ENCODE results near the gene SNRPA1.

The SNRPA1 gene

GRCh38 chr15:101273534-101273933, 21.5 kb downstream of the SNRPA1 start:
- DNase-seq (ENCODE audit: low read depth): no peak
- H3K4me3 ChIP-seq (ENCODE audit: low read depth, low read length): no peak overlapping the region
- TF ChIP-seq MAX (IDR thresholded peaks at IDR 0.05; ENCODE audit: low read depth, low read length): no peak
- no peak for TF ChIP-seq POLR2A (IDR thresholded peaks at IDR 0.05; ENCODE audit: extremely low read depth, insufficient read length)
- TF ChIP-seq MYC (IDR thresholded peaks at IDR 0.05; ENCODE audit: low read depth, low read length): no peak
- TF ChIP-seq CTCF (IDR thresholded peaks at IDR 0.05; ENCODE audit: low read depth, low read length): no peak

GRCh38 chr15:101272584-101272983, 22.5 kb downstream of the SNRPA1 start:
- no peak for DNase-seq (ENCODE audit: low read depth)
- no peak for TF ChIP-seq CTCF (IDR thresholded peaks at IDR 0.05; ENCODE audit: low read depth, low read length)
- TF ChIP-seq MAX (IDR thresholded peaks at IDR 0.05; ENCODE audit: low read depth, low read length): no peak
- no peak for TF ChIP-seq POLR2A (IDR thresholded peaks at IDR 0.05; ENCODE audit: extremely low read depth, insufficient read length)
- TF ChIP-seq MYC (IDR thresholded peaks at IDR 0.05; ENCODE audit: low read depth, low read length): no peak

GRCh38 chr15:101269479-101270223, 25.4 kb downstream of the SNRPA1 start:
- TF ChIP-seq MAX (IDR thresholded peaks at IDR 0.05; ENCODE audit: low read depth, low read length) (peak; percentile 94), CTCF (IDR thresholded peaks at IDR 0.05; ENCODE audit: low read depth, low read length) (peak; percentile 69), POLR2A (IDR thresholded peaks at IDR 0.05; ENCODE audit: extremely low read depth, insufficient read length) (no peak), MYC (IDR thresholded peaks at IDR 0.05; ENCODE audit: low read depth, low read length) (peak; percentile 87)
- no peak overlapping the region for H3K4me3 ChIP-seq (ENCODE audit: low read depth, low read length)
- peak; percentile 48 for DNase-seq (ENCODE audit: low read depth)

More at GRCh38 chr15:101272584-101272983, 22.5 kb downstream of the SNRPA1 start:
- no peak overlapping the region for H3K4me3 ChIP-seq (ENCODE audit: low read depth, low read length)

- peak; percentile 29 for DNase-seq (ENCODE audit: low read depth)
- TF ChIP-seq CTCF (IDR thresholded peaks at IDR 0.05; ENCODE audit: low read depth, low read length): no peak
- H3K4me3 ChIP-seq (ENCODE audit: low read depth, low read length): no peak overlapping the region
These were observed 27.5 kb downstream of the SNRPA1 start for GRCh38 chr15:101267320-101268104.

GRCh38 chr15:101266787-101267186, 28.3 kb downstream of the SNRPA1 start:
- no peak for DNase-seq (ENCODE audit: low read depth)
- TF ChIP-seq MYC (IDR thresholded peaks at IDR 0.05; ENCODE audit: low read depth, low read length) (no peak), MAX (IDR thresholded peaks at IDR 0.05; ENCODE audit: low read depth, low read length) (no peak), CTCF (IDR thresholded peaks at IDR 0.05; ENCODE audit: low read depth, low read length) (no peak), POLR2A (IDR thresholded peaks at IDR 0.05; ENCODE audit: extremely low read depth, insufficient read length) (no peak)

More at GRCh38 chr15:101266787-101267186, 28.3 kb downstream of the SNRPA1 start:
- H3K4me3 ChIP-seq (ENCODE audit: low read depth, low read length): no peak overlapping the region
